Myocyte (in vitro differentiated cells): ENCODE results near the gene PSG1. TPM values are rescaled to one million over a fixed set of nuclear protein-coding genes. Genes with fewer than 3 reads are reported as not detected.
"Not testable (repeated sequence)": the region's sequence is repeated elsewhere in the genome, so short reads cannot be mapped to it uniquely, and the experiment has no call there.

Experiments
- DNase-seq: peaks from one replicate; pipeline ENCODE4 v3.0.0-alpha.2; 2012; ENCODE audit warnings: low read depth
- total RNA-seq: library from RNA; depleted of rRNA; stranded (reverse); fragments of >200 nt; gene quantifications from 2 replicates; pipeline ENCODE4 v1.2.3, GENCODE V29; 2014

Gene PSG1
- total RNA-seq, 1 donor from 2014 or later, result 4.7 TPM

DNA sequence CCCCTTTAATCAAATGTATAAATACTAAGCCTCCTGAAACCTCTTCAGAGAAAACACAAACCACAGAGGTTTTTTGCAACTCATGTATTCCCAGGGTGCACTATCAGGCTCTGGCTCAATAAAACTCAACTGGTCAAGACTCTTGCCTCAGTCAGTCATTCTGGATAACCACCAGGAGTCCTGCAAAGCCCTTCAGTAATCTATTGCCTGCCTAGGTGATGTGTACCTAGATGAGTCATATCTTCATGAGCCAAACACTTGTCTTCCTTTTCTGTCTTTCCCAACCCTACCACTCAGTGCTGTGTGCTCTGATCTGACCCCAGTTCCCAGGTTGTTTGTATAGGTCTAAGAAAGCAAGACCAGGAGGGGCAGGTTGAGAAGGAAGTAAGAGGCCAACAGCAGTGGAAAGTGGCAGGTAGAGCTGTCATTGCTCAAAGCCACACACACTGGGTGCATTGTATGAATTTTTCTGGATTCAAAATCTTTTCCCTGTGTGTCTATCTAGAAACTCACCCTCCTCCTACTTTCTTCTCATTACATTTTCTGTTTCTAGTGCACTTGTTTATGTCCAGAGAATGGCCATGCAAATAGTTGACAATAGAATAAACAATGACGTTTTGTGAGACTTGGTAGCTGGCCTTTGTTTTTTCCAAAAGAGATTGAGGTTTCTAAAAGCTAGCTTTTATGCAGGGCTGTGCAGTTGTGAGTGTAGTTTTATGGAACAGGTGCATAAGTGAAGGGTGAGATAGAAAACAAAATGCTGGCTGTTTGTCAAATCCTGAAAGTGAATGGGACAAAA, 48.1 kb downstream of the PSG1 start:
- DNase-seq, result peak; percentile 47

DNA sequence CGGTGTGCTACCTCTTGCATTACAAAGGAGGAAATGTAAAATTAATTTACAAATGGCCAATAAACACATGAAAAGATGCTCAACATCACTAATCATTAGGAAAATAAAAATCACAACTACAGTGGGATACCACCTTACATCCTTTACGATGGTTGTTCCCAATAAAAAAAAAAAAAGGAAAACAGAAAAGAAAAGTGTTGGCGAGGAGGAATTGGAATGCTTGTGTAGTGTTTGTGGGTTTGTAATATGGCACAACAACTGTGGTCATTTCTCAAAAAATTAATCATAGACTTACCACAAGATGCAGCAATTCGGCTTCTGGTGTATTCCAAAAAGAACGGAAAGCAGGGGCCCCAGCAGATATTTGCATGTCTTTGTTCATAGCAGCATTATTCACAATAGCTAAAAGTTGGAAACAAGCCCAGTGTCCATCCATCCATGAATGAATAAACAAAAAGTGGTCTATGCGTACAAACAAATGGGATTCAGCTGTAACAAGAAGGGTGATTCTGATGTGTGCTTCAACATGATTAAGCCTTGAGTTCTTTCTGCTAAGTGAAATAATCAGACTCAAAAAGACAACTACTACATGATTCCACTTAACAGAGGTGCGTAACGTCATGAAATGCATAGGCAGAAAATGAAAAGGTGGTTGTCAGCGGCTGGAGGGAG, 58.1 kb downstream of the PSG1 start:
- not testable (repeated sequence) for DNase-seq

DNA sequence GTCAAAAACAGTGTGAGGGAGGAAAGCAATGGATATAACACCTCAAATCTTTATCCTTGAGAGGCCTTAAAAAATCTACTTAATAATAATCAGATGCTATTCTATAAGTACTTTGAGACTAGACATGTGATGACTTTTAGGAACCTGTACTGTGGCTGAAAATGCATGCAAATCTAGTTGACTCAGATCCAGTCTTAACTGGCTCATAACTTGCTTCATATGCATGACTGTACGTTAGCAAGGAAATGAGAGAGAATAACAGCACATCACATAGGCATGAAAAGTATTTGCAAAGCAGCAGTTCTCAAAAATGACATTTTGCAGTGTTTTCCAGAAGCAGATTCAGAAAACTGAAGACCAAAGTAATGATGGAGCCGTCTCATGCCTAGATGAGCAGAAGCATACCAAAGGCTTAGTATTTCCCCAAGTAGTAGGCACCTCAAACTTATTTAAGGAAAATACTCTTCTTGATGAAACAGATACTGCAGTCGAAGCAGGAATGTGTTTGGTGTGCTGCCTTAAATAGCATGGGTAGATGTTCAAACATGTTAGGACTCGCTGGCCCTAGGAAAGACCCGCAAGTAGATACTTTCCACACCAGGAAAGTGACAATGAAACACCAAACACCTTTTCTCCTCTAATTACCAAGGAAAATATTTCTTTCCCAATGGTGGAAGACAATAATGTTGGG, 59.4 kb downstream of the PSG1 start:
- not testable (repeated sequence) for DNase-seq

GRCh38 chr19:42816894-42817293, 62.6 kb downstream of the PSG1 start:
- DNase-seq, result no peak

Other genes starting within 250 kb of the PSG1 start
- gene PSG3, start 139.2 kb downstream of the PSG1 start, total RNA-seq, result not detected in 2 replicates
- not detected in 2 replicates for gene PSG8, start 114.0 kb downstream of the PSG1 start, total RNA-seq
- gene PSG6, start 38.2 kb upstream of the PSG1 start, total RNA-seq, result not detected in 2 replicates
- gene PSG7, start 57.5 kb upstream of the PSG1 start, total RNA-seq, result not detected in 2 replicates
- 1.1 and 2.8 TPM in 2 replicates for gene PSG11, start 146.8 kb upstream of the PSG1 start, total RNA-seq
- gene PSG2, start 203.0 kb upstream of the PSG1 start, total RNA-seq, result 0.16 TPM in 1 of 2 replicates, not detected in the other